Subcutaneous adipose tissue (tissue), 4 donors: Measurements from ENCODE around the gene ZSCAN12. TPM values are rescaled to one million over a fixed set of nuclear protein-coding genes. Genes with fewer than 3 reads are reported as not detected.

ENCODE experiments used
- CTCF ChIP-seq: fragments of 450-650 bp; IDR thresholded peaks from one replicate; pipeline ENCODE4 v1.5.1; 2016; ENCODE audit warnings: low read depth, mild to moderate bottlenecking, control low read depth, antibody characterized with exemption, moderate library complexity
- total RNA-seq, 4 donors: library from RNA; depleted of rRNA; stranded (reverse); fragments of >200 nt; gene quantifications; one replicate each; pipeline ENCODE4 v1.1.0, GENCODE V29; 2016

The ZSCAN12 gene
- total RNA-seq, 4 donors from 2014 or later, result 3.4 to 5.8 (median 4.1) TPM

DNA sequence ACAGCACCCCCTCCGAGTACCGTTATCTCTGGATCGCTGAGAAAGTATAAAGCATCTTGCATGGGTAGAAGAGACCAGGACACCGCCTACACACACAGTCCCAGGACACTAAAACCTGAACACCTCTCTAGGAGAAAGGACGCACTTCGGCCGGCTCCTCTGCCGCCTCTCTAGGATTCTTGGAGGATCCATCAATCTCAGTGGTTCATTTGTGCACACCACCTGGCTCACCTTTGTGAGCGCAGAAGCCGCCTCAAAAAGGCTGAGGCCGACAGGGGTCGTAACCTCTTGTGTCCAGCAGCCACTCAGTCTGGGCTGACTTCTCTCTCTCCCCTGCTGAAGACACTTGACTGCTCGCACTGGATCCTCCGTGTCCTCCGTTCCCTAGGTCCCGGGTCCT, 30.2 kb upstream of the ZSCAN12 start:
- TF ChIP-seq CTCF, result no peak

DNA sequence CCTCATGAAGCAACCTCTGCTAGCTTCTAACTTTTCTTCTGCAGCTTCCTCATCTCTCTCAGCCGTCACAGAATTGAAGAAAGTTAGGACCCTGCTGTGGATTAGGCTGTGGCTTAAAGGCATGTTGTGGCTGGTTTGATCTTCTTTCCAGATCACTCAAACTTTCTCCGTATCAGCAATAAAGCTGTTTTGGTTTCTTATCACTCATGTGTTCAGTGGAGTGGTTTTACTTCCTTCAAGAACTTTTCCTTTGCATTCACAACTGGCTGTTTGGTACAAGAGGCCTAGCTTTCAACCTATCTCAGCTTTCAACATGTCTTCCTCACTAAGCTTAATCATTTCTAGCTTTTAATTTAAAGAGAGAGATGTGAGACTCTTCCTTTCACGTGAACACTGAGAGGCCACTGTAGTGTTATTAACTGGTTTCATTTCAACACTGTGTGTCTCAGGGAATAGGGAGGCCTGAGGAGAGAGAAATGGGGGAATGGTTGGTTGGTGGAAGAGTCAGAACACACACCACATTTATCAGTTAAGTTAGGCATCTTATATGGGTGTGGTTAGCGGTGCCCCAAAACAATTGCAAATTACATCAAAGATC, 26.5 kb upstream of the ZSCAN12 start:
- TF ChIP-seq CTCF, result no peak

GRCh38 chr6:28424163-28424562, 24.6 kb upstream of the ZSCAN12 start:
- TF ChIP-seq CTCF, result no peak

DNA sequence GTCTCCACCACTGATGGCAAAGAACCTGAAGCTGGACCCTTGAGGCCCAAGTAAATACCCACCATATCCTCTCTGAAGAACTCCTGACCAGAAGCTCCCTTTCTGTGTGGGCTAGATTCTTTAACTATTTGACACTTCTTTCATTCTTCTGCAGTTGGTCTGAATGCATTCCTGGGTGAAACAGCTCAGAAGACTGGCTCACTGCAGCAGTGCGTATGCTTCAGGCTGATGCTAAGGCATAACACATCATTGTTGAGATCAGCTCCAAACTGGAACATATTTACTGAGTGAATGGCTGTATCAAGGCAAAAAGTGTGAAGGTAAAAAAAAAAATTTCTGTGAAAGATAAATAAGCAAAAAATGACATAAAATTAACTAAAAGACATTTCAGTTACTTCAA, 24.0 kb upstream of the ZSCAN12 start:
- no peak for TF ChIP-seq CTCF

- no peak for TF ChIP-seq CTCF
Measured at GRCh38 chr6:28413681-28414080, 14.1 kb upstream of the ZSCAN12 start.

GRCh38 chr6:28410767-28411166, 11.2 kb upstream of the ZSCAN12 start:
- TF ChIP-seq CTCF, result no peak

DNA sequence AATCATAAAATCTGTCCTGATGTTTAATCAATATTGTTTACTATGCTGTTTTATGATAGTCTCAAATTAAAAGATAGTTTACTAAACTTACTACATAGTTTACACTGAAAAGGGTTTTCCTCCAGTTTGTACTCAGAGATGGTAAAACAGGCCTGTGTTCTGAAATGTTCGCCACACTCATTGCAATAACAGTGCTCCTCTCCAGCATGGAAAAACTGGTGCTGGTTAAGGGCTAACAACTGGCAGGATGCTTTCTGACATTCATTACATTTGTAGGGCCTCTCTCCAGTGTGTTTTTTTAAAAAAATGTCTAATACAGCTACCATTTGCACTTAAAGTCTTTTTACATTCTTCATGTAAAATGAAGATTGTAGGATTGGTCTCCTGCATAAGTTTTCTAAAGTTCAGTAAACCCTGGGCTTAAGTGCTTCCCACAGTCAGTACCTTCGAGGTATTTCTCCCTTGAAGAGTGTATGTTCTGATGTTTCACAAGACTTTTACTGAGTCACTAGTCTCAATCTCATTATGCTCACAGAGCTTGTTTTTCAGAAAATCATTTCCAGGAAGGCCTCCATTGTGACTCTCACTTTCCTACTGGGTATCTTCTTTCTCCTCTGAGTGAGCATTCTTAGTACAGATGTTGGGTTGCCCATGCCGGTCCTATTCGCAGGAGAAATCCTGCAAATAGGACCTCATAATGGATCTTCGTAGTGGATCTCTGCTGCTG, 8.7 kb upstream of the ZSCAN12 start:
- TF ChIP-seq CTCF, result no peak
